ENCODE results near the gene SLFN11. TPM values are rescaled to one million over a fixed set of nuclear protein-coding genes. Genes with fewer than 3 reads are reported as not detected.

Gene SLFN11
- total RNA-seq, 1 experiment from 2014 or later: 16.5 TPM

Other genes starting within 250 kb of the SLFN11 start
- 23.9 and 24.9 TPM in 2 replicates for gene NLE1, start 231.3 kb downstream of the SLFN11 start, total RNA-seq (2014; rRNA removed; shearing (Covaris generic))
- 0.24 and 0.51 TPM in 2 replicates for gene UNC45B, start 225.8 kb downstream of the SLFN11 start, total RNA-seq (2014; rRNA removed; shearing (Covaris generic))
- not detected in 2 replicates for gene SLC35G3, start 179.2 kb downstream of the SLFN11 start, total RNA-seq (2014; rRNA removed; shearing (Covaris generic))
- gene SLFN5, start 130.5 kb downstream of the SLFN11 start, total RNA-seq (2014; rRNA removed; shearing (Covaris generic)): 1.5 and 2.5 TPM in 2 replicates
- 16.3 and 19.0 TPM in 2 replicates for gene SLFN12, start 58.9 kb upstream of the SLFN11 start, total RNA-seq (2014; rRNA removed; shearing (Covaris generic))
- gene SLFN13, start 75.1 kb upstream of the SLFN11 start, total RNA-seq (2014; rRNA removed; shearing (Covaris generic)): 0.28 and 0.69 TPM in 2 replicates
- not detected in 2 replicates for gene SLFN12L, start 164.1 kb upstream of the SLFN11 start, total RNA-seq (2014; rRNA removed; shearing (Covaris generic))
- not detected in 2 replicates for gene SLFN14, start 187.2 kb upstream of the SLFN11 start, total RNA-seq (2014; rRNA removed; shearing (Covaris generic))
- gene PEX12, start 204.9 kb upstream of the SLFN11 start, total RNA-seq (2014; rRNA removed; shearing (Covaris generic)): 8.4 and 9.4 TPM in 2 replicates
- 113 and 123 TPM in 2 replicates for gene AP2B1, start 213.7 kb upstream of the SLFN11 start, total RNA-seq (2014; rRNA removed; shearing (Covaris generic))

Measured in SJCRH30 (cell line).